Femur (tissue), 1 donor: ENCODE results near the gene UBAP2.

Experiments used
- DNase-seq: peaks from one replicate; pipeline ENCODE4 v3.0.0-alpha.2; 2017

Gene UBAP2

GRCh38 chr9:34048727-34049629 lies at the start of gene UBAP2:
UBAP2 (minus strand) TSS chr9:34048887; CDS start chr9:34017148, 31,739 bp downstream.
- peak; percentile 98 for DNase-seq

GRCh38 chr9:34098307-34098706 lies 49.6 kb upstream of the UBAP2 start:
- no peak for DNase-seq

GRCh38 chr9:34097865-34098264 lies 49.2 kb upstream of the UBAP2 start:
- no peak for DNase-seq

- no peak for DNase-seq
Observed at GRCh38 chr9:34096751-34097150, 48.1 kb upstream of the UBAP2 start.

GRCh38 chr9:34093578-34093977 lies 44.9 kb upstream of the UBAP2 start:
- DNase-seq: no peak

GRCh38 chr9:34089311-34089710 lies 40.6 kb upstream of the UBAP2 start:
- no peak for DNase-seq

- no peak for DNase-seq
Observed at GRCh38 chr9:34087370-34087769, 38.7 kb upstream of the UBAP2 start.

- no peak for DNase-seq
Observed at GRCh38 chr9:34086864-34087263, 38.2 kb upstream of the UBAP2 start.

- DNase-seq: no peak
Observed at GRCh38 chr9:34085581-34086500, 37.2 kb upstream of the UBAP2 start.

GRCh38 chr9:34084562-34084961 lies 35.9 kb upstream of the UBAP2 start:
- DNase-seq: peak; percentile 74

GRCh38 chr9:34079181-34079580 lies 30.5 kb upstream of the UBAP2 start:
- DNase-seq: no peak

- no peak for DNase-seq
Observed at GRCh38 chr9:34072868-34073590, 24.3 kb upstream of the UBAP2 start.

GRCh38 chr9:34072410-34072809 lies 23.7 kb upstream of the UBAP2 start:
- DNase-seq: no peak

GRCh38 chr9:34070606-34071324 lies 22.1 kb upstream of the UBAP2 start:
- peak; percentile 26 for DNase-seq

- no peak for DNase-seq
Observed at GRCh38 chr9:34069831-34070230, 21.1 kb upstream of the UBAP2 start.

GRCh38 chr9:34065541-34065940 lies 16.9 kb upstream of the UBAP2 start:
- no peak for DNase-seq

GRCh38 chr9:34059954-34060353 lies 11.3 kb upstream of the UBAP2 start:
- DNase-seq: no peak

GRCh38 chr9:34059281-34059680 lies 10.6 kb upstream of the UBAP2 start:
- DNase-seq: no peak

GRCh38 chr9:34049630-34050384 lies 1.1 kb upstream of the UBAP2 start:
- peak; percentile 21 for DNase-seq

- DNase-seq: peak; percentile 60
Observed at GRCh38 chr9:34047864-34048726, 592 bp downstream of the UBAP2 start.
